ENCODE measurements around the gene GNB1.
"Not testable (repeated sequence)": the region's sequence is repeated elsewhere in the genome, so short reads cannot be mapped to it uniquely, and the experiment has no call there.

The GNB1 gene

GRCh38 chr1:1738799-1739337, 152.0 kb downstream of the GNB1 start:
- DNase-seq (ENCODE audit: low read depth), result not testable (repeated sequence)

DNA sequence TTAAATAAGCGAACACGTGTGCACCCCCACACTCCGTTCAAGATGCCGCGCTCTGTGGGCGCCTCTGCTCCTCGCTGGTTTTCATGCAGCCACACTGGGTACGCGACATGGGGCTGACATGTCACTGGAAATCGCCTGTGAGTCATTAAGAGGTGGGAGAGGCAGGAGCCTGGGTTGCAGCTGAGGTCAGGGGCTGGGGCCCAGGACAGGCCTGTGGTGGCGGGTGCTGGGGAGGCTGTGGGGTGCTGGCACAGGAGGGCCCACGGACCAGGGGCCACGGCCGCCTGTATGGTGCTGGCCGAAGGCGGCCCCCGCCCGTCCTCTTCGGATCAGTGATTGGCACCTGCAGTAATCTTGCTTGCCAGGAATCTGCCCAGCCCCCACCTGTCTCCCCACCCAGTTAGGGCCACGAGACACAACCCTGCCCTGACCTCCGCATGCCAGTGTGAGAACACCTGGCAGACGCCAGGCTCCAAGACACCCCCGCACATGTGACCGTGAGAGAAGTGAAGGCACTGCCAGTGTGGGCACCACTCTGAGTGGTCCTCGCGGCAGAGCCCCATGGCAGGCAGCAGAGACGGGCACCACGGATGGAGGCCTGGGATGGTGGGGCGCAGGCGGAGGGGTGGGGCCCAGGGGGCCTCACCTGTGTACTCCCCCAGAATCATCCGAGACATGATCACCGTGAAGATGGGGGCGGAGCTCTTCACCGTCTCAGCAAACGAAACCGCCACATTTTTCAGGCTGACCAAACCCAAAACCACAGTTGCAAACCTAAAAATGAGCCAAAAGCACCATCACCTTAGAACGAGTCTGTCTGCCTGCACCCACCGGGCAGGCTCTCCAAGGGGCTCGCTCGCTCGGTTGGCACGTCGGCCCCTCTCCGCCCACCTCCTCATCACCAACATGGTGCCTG, 153.0 kb downstream of the GNB1 start:
- not testable (repeated sequence) for DNase-seq (ENCODE audit: low read depth)
